Endothelial cell of umbilical vein (primary cell): ENCODE data around the gene RBM46. TPM values are rescaled to one million over a fixed set of nuclear protein-coding genes. Genes with fewer than 3 reads are reported as not detected.

Source experiments
- BruUV-seq: library from RNA; stranded (reverse); fragments of 400-500 nt; replicated peaks from 2 replicates; lab custom pipeline; 2021; lab: Mats Ljungman, UMichigan
- CTCF ChIA-PET: fragments of 300-600, 350-600 bp; sonication (Branson Sonifier 250); formaldehyde crosslinking; loops from one replicate; lab custom pipeline; 2021; ENCODE audit warnings: antibody characterized with exemption, inconsistent platforms; lab: Charles Lee
- POLR2A ChIA-PET: fragments of 300-600, 350-600 bp; sonication (Branson Sonifier 250); formaldehyde crosslinking; loops from one replicate; lab custom pipeline; 2021; ENCODE audit warnings: antibody characterized with exemption, inconsistent platforms; lab: Charles Lee
- DNase-seq: peaks from one replicate; pipeline ENCODE4 v3.0.0-alpha.2; 2011; ENCODE audit warnings: low read depth, low spot score
- FAIRE-seq: peaks from 2 replicates; lab custom pipeline; 2011; peaks lifted over from hg19 to GRCh38; lab: Jason Lieb, UNC
- H2AFZ ChIP-seq: 2 replicates; pipeline ENCODE4 v1.6.0; 2012; ENCODE audit warnings: low read depth, low read length, control low read depth, inconsistent platforms
- H3K27ac ChIP-seq: 2 replicates; pipeline ENCODE4 v1.5.1; 2011; ENCODE audit warnings: low read depth, mild to moderate bottlenecking, control low read depth, low read length, moderate library complexity; ENCODE audit not compliant: insufficient read depth
- H3K27me3 ChIP-seq, 2 experiments: 2 replicates each; pipeline versions ENCODE4 v1.6.0 to v1.6.1; 2011; ENCODE audit warnings: low read length in 2 of 2, mixed read lengths in 1 of 2; ENCODE audit not compliant: control insufficient read depth in 2 of 2, insufficient read depth in 2 of 2
- H3K36me3 ChIP-seq, 2 experiments: 2 replicates in 1 of 2; 3 replicates in 1 of 2; pipeline ENCODE4 v1.5.1; 2011; ENCODE audit warnings: low read length in 2 of 2, mild to moderate bottlenecking in 1 of 2, moderate library complexity in 1 of 2; ENCODE audit not compliant: control insufficient read depth in 2 of 2, insufficient read depth in 2 of 2; ENCODE audit errors: extremely low read depth in 1 of 2
- H3K4me1 ChIP-seq: 3 replicates; pipeline ENCODE4 v1.5.1; 2011; ENCODE audit warnings: mild to moderate bottlenecking, low read length; ENCODE audit not compliant: control insufficient read depth, insufficient read depth; ENCODE audit errors: extremely low read depth
- H3K4me2 ChIP-seq: 2 replicates; pipeline ENCODE4 v1.6.1; 2011; ENCODE audit warnings: low read length, control low read depth, mixed read lengths; ENCODE audit not compliant: insufficient read depth
- H3K4me3 ChIP-seq, 3 experiments: fragments of 200-600 bp in 1 of 3; sonication (generic), shearing (Covaris generic) in 1 of 3; replicated peaks in 1 of 3; 2 replicates each; pipeline ENCODE4 v1.5.1; 2011 to 2016; ENCODE audit warnings: control low read depth in 3 of 3, low read length in 3 of 3, mild to moderate bottlenecking in 2 of 3, inconsistent platforms in 1 of 3, low read depth in 1 of 3, moderate library complexity in 1 of 3; ENCODE audit not compliant: insufficient read depth in 1 of 3
- H3K79me2 ChIP-seq: 2 replicates; pipeline ENCODE4 v1.6.0; 2012; ENCODE audit warnings: low read length, inconsistent platforms; ENCODE audit not compliant: control insufficient read depth, insufficient read depth
- H3K9ac ChIP-seq: replicated peaks from 2 replicates; pipeline ENCODE3; 2011; ENCODE audit warnings: low read length, control low read depth; ENCODE audit not compliant: insufficient read depth; ENCODE audit errors: extremely low read depth
- H3K9me1 ChIP-seq: replicated peaks from 3 replicates; pipeline ENCODE4 v1.6.0; 2011; ENCODE audit warnings: mild to moderate bottlenecking, low read length; ENCODE audit not compliant: control insufficient read depth, insufficient read depth; ENCODE audit errors: extremely low read depth
- H3K9me3 ChIP-seq: replicated peaks from 2 replicates; pipeline ENCODE4 v1.5.1; 2012; ENCODE audit warnings: low read length, inconsistent platforms; ENCODE audit not compliant: control insufficient read depth, insufficient read depth
- H4K20me1 ChIP-seq: replicated peaks from 2 replicates; pipeline ENCODE3; 2011; ENCODE audit warnings: mild to moderate bottlenecking, low read length; ENCODE audit not compliant: control insufficient read depth, insufficient read depth; ENCODE audit errors: extremely low read depth
- EZH2 ChIP-seq: IDR thresholded peaks from 2 replicates; pipeline ENCODE4 v1.6.1; 2012; ENCODE audit warnings: borderline replicate concordance, low read depth, mild to moderate bottlenecking, moderate library complexity, low read length, inconsistent platforms; ENCODE audit not compliant: severe bottlenecking
- FOS ChIP-seq: IDR thresholded peaks from 2 replicates; pipeline ENCODE4 v1.6.1; 2011; ENCODE audit warnings: mild to moderate bottlenecking, low read length, moderate library complexity, borderline replicate concordance; ENCODE audit not compliant: insufficient read depth
- GATA2 ChIP-seq: IDR thresholded peaks from 2 replicates; pipeline ENCODE4 v1.7.0; 2011; ENCODE audit warnings: low read depth, mild to moderate bottlenecking, moderate library complexity, mixed read lengths, low read length; ENCODE audit not compliant: insufficient read length, insufficient read depth
- JUN ChIP-seq: IDR thresholded peaks from 2 replicates; pipeline ENCODE4 v1.6.1; 2011; ENCODE audit warnings: borderline replicate concordance, low read depth; ENCODE audit not compliant: insufficient read length, insufficient read depth
- MYC ChIP-seq: IDR thresholded peaks from one replicate; pipeline ENCODE4 v1.6.1; 2011; ENCODE audit warnings: mild to moderate bottlenecking, low read depth, low read length
- POLR2A ChIP-seq: IDR thresholded peaks from 2 replicates; pipeline ENCODE4 v1.6.1; 2012; ENCODE audit warnings: low read depth, mild to moderate bottlenecking, control low read depth, low read length
- POLR2AphosphoS5 ChIP-seq: IDR thresholded peaks from 2 replicates; pipeline ENCODE4 v1.6.1; 2012; ENCODE audit warnings: low read depth, mild to moderate bottlenecking, control low read depth, low read length, moderate library complexity; ENCODE audit not compliant: insufficient read depth
- dilution Hi-C: fragments of 300-500 bp; cut with MboI; formaldehyde crosslinking; loops from one replicate; pipeline ENCODE4 v1.15.0; 2019; ENCODE audit warnings: low sequenced_read_pairs; ENCODE audit not compliant: extremely low pct_ligation_motif_present
- intact Hi-C: fragments of 100-400 bp; cut with micrococcal nuclease; formaldehyde crosslinking; loops from one replicate; pipeline ENCODE4 v1.10.0; 2022
- polyA plus RNA-seq, 4 experiments: library from polyadenylated mRNA; depleted of rRNA in 3 of 4; stranded (reverse) in 3 of 4; unstranded in 1 of 4; fragments of >200 nt; gene quantifications; 2 replicates each; pipeline versions ENCODE4 v1.2.1 to v1.2.3, GENCODE V29; 2011 to 2012; ENCODE audit warnings: missing spikeins in 1 of 4
- total RNA-seq: library from RNA; stranded (reverse); gene quantifications from 2 replicates; pipeline ENCODE4 v1.2.3, GENCODE V29; 2021
- TF ChIP-seq, protein P1 (sequence below), 2 donors: IDR thresholded peaks; 1 replicate in 1 of 2; 2 replicates in 1 of 2; pipeline ENCODE4 v1.5.1; 2011; ENCODE audit warnings: low read length in 2 of 2, mild to moderate bottlenecking in 2 of 2, moderate library complexity in 2 of 2, control low read depth in 1 of 2, inconsistent platforms in 1 of 2, low read depth in 1 of 2; ENCODE audit not compliant: insufficient read depth in 1 of 2; ENCODE audit errors: extremely low read depth in 1 of 2
- TF ChIP-seq, protein P2 (sequence below): IDR thresholded peaks from 2 replicates; pipeline ENCODE4 v1.6.1; 2011; ENCODE audit not compliant: insufficient read depth, insufficient read length

Gene RBM46
- total and polyA plus RNA-seq, 2 donors (not counting 3 experiments of a cell fraction or from before 2014, with no cell fraction given), result not detected

DNA sequence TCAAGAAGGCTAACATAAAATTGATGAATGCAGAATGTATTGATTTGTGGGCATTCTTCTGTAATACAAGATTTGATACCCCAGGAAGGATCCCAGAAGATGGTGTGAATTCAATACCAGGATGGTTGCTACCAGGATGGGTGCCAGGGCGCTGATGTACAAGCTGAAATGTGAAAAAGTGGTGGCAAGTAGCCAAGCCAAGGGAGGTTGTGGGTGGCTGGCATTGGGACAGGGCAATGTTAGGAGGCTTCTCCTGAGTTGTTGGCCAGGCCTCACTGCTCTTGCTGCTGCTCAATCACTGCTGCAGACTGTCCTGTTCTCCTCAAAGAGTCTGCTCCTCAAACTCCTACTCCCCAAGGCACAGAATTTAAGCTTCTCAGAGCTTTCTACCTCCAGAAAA is 77.1 kb downstream of the RBM46 start:
- intact Hi-C loops (no loop called here), dilution Hi-C loops (no loop called here)
- no peaks in the 10 kb centered on the region for H3K4me1 ChIP-seq
- DNase-seq (no peak), FAIRE-seq (no peak)
- H2AFZ ChIP-seq, result no peak overlapping the region
- H3K27me3 ChIP-seq, result no peaks in the 10 kb centered on the region
- no peaks in the 10 kb centered on the region for H4K20me1 ChIP-seq
- TF ChIP-seq FOS (no peak), POLR2A (no peak), MYC (no peak)
- BruUV-seq, result no TSS peak
- CTCF ChIA-PET, result interaction anchor here (0.9 kb wide), 1 partner anchor 67 kb away, joined by 3 read pairs; no protein-coding TSS in a partner anchor
- H3K36me3 ChIP-seq, result no peaks in the 10 kb centered on the region
- H3K4me2 ChIP-seq, result no peak overlapping the region
- no peak overlapping the region for H3K27ac ChIP-seq
- no peaks in the 10 kb centered on the region for H3K9me3 ChIP-seq
- POLR2A ChIA-PET, result no interaction called here
- no peak overlapping the region for H3K9ac ChIP-seq
- H3K9me1 ChIP-seq, result no peaks in the 10 kb centered on the region
- no peak overlapping the region for H3K4me3 ChIP-seq
- H3K79me2 ChIP-seq, result no peaks in the 10 kb centered on the region

DNA sequence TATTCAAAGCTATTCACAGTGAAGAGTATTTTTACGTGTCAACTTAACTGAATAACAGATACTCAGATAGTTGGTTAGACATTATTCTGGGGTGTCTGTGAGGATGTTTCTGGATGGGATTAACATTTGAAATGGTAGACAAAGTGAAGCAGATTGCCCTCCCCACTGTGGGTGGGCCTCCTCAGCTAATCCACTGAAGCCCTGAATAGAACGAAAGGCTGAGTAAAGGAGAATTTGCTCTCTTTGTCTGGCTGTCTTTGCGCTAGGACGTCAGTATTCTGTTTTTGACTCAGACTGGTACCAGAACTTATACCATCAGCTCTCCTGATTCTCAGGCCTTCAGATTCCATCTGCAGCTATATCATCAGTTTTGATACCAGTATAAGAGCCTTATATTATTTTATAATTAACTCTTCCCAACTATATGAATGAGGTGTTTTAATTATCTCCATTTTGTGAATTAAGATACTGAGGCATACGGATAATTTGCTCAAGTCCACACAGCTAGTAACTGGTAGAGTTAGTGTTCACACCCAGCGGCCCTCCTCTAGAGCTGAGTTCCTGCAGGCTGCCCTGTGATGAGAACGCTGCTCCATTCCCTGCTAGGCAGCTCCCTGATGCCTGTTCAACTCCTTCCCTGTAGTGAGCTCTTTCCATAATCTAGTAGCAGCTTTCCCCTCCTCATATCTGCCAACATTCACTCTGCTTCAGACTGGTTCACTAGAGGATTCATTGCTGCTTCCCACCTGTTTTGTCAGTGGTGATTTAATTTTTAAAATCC is 87.5 kb downstream of the RBM46 start:
- no peaks in the 10 kb centered on the region for H3K4me1 ChIP-seq
- H3K9ac ChIP-seq, result no peak overlapping the region
- H3K4me3 ChIP-seq, result no peak overlapping the region
- dilution Hi-C loops, result no loop called here
- no peak overlapping the region for H3K27ac ChIP-seq
- no peaks in the 10 kb centered on the region for H4K20me1 ChIP-seq
- H3K36me3 ChIP-seq, result no peaks in the 10 kb centered on the region
- DNase-seq (no peak), FAIRE-seq (no peak)
- no peaks in the 10 kb centered on the region for H3K79me2 ChIP-seq
- H2AFZ ChIP-seq, result no peak overlapping the region
- H3K9me1 ChIP-seq, result no peaks in the 10 kb centered on the region
- intact Hi-C loops, result no loop called here
- no peak overlapping the region for H3K4me2 ChIP-seq
- POLR2A ChIA-PET, result no interaction called here
- H3K27me3 ChIP-seq, result no peaks in the 10 kb centered on the region
- CTCF ChIA-PET, result interaction anchor here (1.7 kb wide), 1 partner anchor 23 kb away, joined by 3 read pairs; no protein-coding TSS in a partner anchor
- H3K9me3 ChIP-seq, result no peaks in the 10 kb centered on the region
- TF ChIP-seq EZH2, result no peak
- no peak for TF ChIP-seq MYC
- TF ChIP-seq, protein P1, sequence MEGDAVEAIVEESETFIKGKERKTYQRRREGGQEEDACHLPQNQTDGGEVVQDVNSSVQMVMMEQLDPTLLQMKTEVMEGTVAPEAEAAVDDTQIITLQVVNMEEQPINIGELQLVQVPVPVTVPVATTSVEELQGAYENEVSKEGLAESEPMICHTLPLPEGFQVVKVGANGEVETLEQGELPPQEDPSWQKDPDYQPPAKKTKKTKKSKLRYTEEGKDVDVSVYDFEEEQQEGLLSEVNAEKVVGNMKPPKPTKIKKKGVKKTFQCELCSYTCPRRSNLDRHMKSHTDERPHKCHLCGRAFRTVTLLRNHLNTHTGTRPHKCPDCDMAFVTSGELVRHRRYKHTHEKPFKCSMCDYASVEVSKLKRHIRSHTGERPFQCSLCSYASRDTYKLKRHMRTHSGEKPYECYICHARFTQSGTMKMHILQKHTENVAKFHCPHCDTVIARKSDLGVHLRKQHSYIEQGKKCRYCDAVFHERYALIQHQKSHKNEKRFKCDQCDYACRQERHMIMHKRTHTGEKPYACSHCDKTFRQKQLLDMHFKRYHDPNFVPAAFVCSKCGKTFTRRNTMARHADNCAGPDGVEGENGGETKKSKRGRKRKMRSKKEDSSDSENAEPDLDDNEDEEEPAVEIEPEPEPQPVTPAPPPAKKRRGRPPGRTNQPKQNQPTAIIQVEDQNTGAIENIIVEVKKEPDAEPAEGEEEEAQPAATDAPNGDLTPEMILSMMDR (IDR thresholded peaks at IDR 0.05; ENCODE audit: extremely low read depth in 1 of 2, insufficient read depth in 1 of 2, low read depth in 1 of 2, low read length in 2 of 2), result no peak
- TF ChIP-seq FOS, result no peak
- no peak for TF ChIP-seq GATA2
- TF ChIP-seq POLR2AphosphoS5, result no peak
- no peak for TF ChIP-seq POLR2A
- no peak for TF ChIP-seq JUN
- TF ChIP-seq, protein P2, sequence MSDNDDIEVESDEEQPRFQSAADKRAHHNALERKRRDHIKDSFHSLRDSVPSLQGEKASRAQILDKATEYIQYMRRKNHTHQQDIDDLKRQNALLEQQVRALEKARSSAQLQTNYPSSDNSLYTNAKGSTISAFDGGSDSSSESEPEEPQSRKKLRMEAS, result no peak
- no TSS peak for BruUV-seq
